Activated CD4-positive, alpha-beta T cell treated with anti-CD3 and anti-CD28 coated beads, Interleukin-2, Interleukin-6, amounts not matched to agents 100 ng/mL and 50 ng/mL, durations not matched to agents 16 hours and 8 hours (primary cell): Measurements from ENCODE around the gene FA2H.
"Not testable (repeated sequence)": the region's sequence is repeated elsewhere in the genome, so short reads cannot be mapped to it uniquely, and the experiment has no call there.

Experiments used
- DNase-seq: peaks from one replicate; pipeline ENCODE4 v3.0.0-alpha.2; 2020

The FA2H gene

GRCh38 chr16:74769586-74770190 is 4.9 kb downstream of the FA2H start:
- no peak for DNase-seq

GRCh38 chr16:74768239-74768638 is 6.4 kb downstream of the FA2H start:
- DNase-seq, result no peak

GRCh38 chr16:74767749-74768148 is 6.9 kb downstream of the FA2H start:
- DNase-seq, result no peak

GRCh38 chr16:74766729-74767128 is 7.9 kb downstream of the FA2H start:
- no peak for DNase-seq

- DNase-seq, result not testable (repeated sequence)
Observed at GRCh38 chr16:74764184-74764583, 10.4 kb downstream of the FA2H start.

- no peak for DNase-seq
Observed at GRCh38 chr16:74761665-74762064, 13.0 kb downstream of the FA2H start.

- DNase-seq, result peak; percentile 26
Observed at GRCh38 chr16:74760007-74760767, 14.4 kb downstream of the FA2H start.

GRCh38 chr16:74759564-74759963 is 15.1 kb downstream of the FA2H start:
- no peak for DNase-seq

- DNase-seq, result no peak
Observed at GRCh38 chr16:74758801-74759200, 15.8 kb downstream of the FA2H start.

DNA sequence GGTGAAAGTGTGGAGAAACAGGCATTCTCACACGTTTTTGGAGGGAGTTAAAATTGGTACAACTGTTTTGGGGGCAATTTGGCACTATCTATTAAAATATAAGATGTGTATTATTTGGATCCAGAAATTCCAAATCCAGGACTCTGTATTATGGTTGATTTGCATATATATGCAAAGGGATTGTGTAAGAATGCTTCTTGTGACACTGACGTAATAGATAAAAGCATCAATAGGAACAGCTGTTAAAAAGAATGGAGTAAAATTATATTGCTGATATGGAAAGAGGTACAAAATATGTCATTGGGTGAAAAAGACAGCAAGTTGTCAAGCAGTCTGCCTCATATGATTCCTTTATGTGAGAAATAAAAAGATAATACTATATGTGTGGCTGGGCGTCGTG is 17.3 kb downstream of the FA2H start:
- no peak for DNase-seq

DNA sequence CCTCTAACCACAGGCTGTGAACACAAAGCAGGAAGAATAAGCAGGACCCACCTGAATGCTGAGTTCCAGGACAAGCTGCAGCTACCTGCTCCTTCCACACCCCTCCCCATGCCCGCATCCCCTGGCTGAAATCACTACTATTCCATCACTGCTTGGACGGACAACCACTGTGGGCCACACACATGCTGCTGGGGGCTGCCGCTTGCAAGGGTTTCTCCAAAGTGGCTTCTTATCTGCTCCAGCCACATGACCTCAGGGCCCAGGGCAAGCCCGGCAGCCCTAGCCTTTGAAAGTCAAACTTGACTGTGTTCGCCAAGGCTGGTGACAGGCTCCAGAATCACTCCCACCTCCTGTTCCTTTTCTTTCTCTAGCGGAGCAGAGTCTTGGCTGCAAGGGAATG is 18.4 kb downstream of the FA2H start:
- DNase-seq, result no peak

- DNase-seq, result no peak
Observed at GRCh38 chr16:74753180-74753579, 21.4 kb downstream of the FA2H start.

GRCh38 chr16:74752756-74753155 is 21.9 kb downstream of the FA2H start:
- no peak for DNase-seq

- DNase-seq, result no peak
Observed at GRCh38 chr16:74752258-74752657, 22.4 kb downstream of the FA2H start.

DNA sequence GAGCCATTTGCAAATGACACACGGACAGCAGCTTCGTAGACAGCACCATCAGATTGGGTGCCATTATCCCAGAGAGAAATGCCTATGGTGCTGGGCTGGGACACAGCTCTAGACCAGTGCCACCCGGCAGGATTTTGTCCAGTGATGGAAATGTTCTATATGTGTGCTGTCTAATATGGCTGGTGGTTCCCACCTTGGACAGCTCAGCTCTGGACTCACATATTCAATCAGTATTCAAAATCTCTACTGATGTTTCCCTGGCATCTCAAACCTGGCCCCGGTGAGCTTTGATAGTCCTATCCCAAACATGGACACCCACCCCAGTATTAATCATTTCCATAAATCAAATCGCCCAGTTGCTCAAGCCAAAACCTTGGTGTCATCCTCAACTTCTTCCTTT is 23.0 kb downstream of the FA2H start:
- DNase-seq, result no peak

DNA sequence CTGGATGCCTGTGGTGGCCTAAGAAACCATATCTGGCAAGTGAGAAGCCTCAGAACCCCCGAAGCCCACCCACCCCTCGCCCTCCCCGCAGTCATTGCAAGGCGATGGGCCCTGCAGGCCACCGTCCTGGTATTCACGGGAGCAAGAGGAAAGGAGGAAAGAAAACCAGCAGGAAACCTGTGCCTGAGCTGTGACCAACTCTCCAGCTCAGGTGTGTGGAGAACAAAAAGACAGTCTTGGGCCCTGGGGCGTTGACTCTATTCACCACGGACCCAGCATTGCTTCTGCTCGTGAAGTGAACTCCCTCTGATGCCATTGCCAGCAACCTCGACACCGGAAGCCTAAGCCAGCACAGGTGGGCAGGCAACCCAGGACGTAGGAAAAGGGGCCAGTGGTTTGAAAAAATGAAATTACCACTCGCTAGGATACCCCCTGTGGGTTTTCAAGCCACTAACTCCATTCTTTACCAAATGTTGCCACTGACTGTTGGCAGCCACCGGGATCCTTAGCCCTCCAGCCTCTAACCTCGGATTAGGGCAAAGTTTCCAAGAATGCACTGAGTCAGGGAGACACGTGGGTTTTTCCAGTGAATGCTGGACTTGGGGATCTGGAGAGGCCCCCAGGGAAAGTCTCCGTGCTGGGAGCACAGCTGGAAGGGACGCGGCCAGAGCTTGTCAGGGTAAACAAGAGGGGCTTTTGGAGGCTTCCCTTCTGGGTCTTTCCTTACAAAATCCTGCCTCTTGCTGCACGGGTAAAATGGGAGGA is 25.1 kb downstream of the FA2H start:
- no peak for DNase-seq

- no peak for DNase-seq
Observed at GRCh38 chr16:74748616-74749026, 26.0 kb downstream of the FA2H start.

DNA sequence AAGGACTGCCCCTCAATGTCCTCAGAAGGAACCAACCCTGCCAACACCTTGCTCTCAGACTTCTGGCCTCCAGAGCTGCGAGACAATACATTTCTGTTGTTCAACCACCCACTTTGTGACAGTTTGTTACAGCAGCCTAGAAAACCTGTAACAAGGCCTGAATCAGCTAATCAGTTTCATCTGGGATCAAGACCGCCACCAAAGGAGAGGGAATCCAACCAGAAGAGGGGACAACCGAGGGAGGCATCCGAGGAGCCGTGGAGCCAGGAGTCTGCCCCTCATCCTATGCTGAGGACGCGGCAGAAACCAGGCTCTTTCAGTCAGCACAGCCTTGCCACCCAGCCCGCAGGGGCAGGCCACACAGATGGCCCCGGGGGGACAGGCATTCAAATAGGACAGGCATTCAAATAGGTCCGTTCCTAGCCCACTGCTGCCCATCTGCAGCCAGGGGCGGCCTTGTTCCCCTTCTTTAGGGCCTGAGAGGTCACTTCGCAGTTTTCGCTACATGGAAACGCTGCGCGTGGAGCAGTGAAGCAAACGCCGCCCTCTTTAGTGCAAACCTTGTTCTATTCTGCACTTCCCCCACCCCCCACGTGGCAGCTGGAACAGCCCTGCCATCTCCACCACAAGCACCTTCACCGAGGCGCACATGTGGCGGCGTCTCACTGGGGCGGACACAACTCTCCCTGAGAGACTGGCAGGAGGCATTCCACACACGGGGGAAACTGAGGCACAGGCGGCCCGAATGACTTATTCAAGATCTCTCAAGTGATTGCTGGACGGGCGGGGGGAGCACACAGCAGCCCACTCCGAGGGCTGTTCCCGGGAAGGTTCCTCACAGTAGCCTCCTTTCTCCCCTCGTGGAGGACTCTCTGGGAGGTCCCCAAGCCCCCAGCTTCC is 26.7 kb downstream of the FA2H start:
- no peak for DNase-seq

DNA sequence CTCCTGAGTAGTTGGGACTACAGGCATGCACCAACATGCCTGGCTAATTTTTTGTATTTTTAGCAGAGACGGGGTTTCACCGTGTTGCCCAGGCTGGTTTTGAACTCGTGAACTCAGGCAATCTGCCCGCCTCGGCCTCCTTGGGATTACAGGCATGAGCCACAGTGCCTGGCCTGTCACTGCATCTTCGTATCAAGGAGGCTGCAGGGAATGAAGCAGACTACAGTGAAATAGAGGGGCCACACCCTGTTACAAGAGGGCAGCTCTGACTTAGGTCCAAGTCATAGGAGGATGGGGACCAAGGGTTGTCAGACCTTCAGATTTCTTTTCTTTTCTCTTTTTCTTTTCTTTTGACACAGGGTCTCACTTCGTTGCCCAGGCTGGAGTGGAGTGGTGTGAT is 28.7 kb downstream of the FA2H start:
- no peak for DNase-seq

- DNase-seq, result no peak
Observed at GRCh38 chr16:74745109-74745615, 29.5 kb downstream of the FA2H start.

- no peak for DNase-seq
Observed at GRCh38 chr16:74744566-74744965, 30.1 kb downstream of the FA2H start.

DNA sequence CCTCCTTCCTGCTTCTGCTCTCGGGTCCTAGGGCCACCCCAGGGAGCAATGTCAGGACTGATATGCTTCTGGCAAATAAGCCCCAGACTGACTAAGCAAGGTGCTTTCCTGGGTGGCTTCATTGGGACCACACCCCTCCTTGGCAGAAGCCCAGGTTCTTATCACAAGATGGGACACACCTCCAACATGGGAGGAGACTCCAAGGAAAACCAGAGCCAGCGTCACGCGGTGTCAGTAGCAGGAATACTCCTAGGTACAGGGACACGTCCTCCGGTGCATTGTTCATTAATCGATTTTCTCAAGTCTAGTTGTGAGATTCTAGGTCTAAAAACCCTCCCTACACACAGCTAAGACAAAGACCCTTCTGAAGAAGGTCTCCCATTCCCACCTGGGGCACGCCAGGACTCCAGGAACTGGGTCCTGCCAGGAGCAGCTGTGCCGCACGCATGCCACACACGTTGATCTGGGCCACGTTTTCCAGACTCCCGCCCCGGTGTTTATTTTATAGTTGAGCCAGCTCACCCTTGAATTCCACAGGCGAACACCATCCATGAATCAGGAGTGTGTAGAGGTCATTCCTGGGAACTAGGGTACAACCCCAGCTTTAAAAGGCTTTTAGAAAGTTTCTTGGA is 30.8 kb downstream of the FA2H start:
- DNase-seq, result no peak
